Measurements from ENCODE around the gene TMEM260.

The TMEM260 gene

GRCh38 chr14:56559182-56559581, 20.4 kb upstream of the TMEM260 start:
- Histone ChIP-seq H3K4me2 (ENCODE audit: low read depth, low read length, poor library complexity, severe bottlenecking) (no peak overlapping the region), H3K9me3 (ENCODE audit: insufficient read depth, low read depth, low read length) (no peaks in the 10 kb centered on the region), H3K79me2 (ENCODE audit: insufficient read depth, low read length) (no peaks in the 10 kb centered on the region), H3K9me2 (replicated peaks; ENCODE audit: low read depth, low read length) (no peaks in the 10 kb centered on the region), H2AFZ (ENCODE audit: low read length) (no peak overlapping the region), H3F3A (ENCODE audit: low read depth) (no peaks in the 10 kb centered on the region), H3K36me3 (ENCODE audit: insufficient read depth, low read length) (no peaks in the 10 kb centered on the region), H3K4me3 (ENCODE audit: low read length, poor library complexity, severe bottlenecking) (no peak overlapping the region), H4K20me1 (ENCODE audit: insufficient read depth, low read length, poor library complexity, severe bottlenecking) (no peaks in the 10 kb centered on the region), H3K27me3 (ENCODE audit: insufficient read depth, low read length, poor library complexity, severe bottlenecking) (no peaks in the 10 kb centered on the region), H3K4me1 (ENCODE audit: insufficient read depth, low read length, poor library complexity, severe bottlenecking) (no peaks in the 10 kb centered on the region), H3K9ac (ENCODE audit: low read depth, low read length, poor library complexity, severe bottlenecking) (no peak overlapping the region)
- no peak for TF ChIP-seq EZH2phosphoT487 (IDR thresholded peaks at IDR 0.05; ENCODE audit: borderline replicate concordance)
- TF ChIP-seq CTCF (conservative IDR thresholded peaks at IDR 0.05; ENCODE audit: low read length) = no peak

- TF ChIP-seq EZH2phosphoT487 (IDR thresholded peaks at IDR 0.05; ENCODE audit: borderline replicate concordance) (no peak), CTCF (conservative IDR thresholded peaks at IDR 0.05; ENCODE audit: low read length) (no peak)
- Histone ChIP-seq H3K4me2 (ENCODE audit: low read depth, low read length, poor library complexity, severe bottlenecking) (no peak overlapping the region), H3K9me2 (replicated peaks; ENCODE audit: low read depth, low read length) (no peaks in the 10 kb centered on the region; the same call in 1 of the 2 replicates), H3K79me2 (ENCODE audit: insufficient read depth, low read length) (no peaks in the 10 kb centered on the region), H3K4me1 (ENCODE audit: insufficient read depth, low read length, poor library complexity, severe bottlenecking) (no peaks in the 10 kb centered on the region), H2AFZ (ENCODE audit: low read length) (no peak overlapping the region), H3K9ac (ENCODE audit: low read depth, low read length, poor library complexity, severe bottlenecking) (no peak overlapping the region), H3F3A (ENCODE audit: low read depth) (no peaks in the 10 kb centered on the region), H3K36me3 (ENCODE audit: insufficient read depth, low read length) (no peaks in the 10 kb centered on the region), H3K4me3 (ENCODE audit: low read length, poor library complexity, severe bottlenecking) (no peak overlapping the region), H3K9me3 (ENCODE audit: insufficient read depth, low read depth, low read length) (no peaks in the 10 kb centered on the region), H3K27me3 (ENCODE audit: insufficient read depth, low read length, poor library complexity, severe bottlenecking) (peaks cover 7% of the 10 kb centered on the region), H4K20me1 (ENCODE audit: insufficient read depth, low read length, poor library complexity, severe bottlenecking) (no peaks in the 10 kb centered on the region)
Observed at GRCh38 chr14:56561606-56562005, 18.0 kb upstream of the TMEM260 start.

- Histone ChIP-seq H3K79me2 (ENCODE audit: insufficient read depth, low read length) (no peaks in the 10 kb centered on the region), H3K36me3 (ENCODE audit: insufficient read depth, low read length) (no peaks in the 10 kb centered on the region), H3K4me3 (ENCODE audit: low read length, poor library complexity, severe bottlenecking) (no peak overlapping the region), H3K9ac (ENCODE audit: low read depth, low read length, poor library complexity, severe bottlenecking) (no peak overlapping the region), H3K4me2 (ENCODE audit: low read depth, low read length, poor library complexity, severe bottlenecking) (no peak overlapping the region), H3K27me3 (ENCODE audit: insufficient read depth, low read length, poor library complexity, severe bottlenecking) (peaks cover 7% of the 10 kb centered on the region), H3K9me3 (ENCODE audit: insufficient read depth, low read depth, low read length) (no peaks in the 10 kb centered on the region), H2AFZ (ENCODE audit: low read length) (no peak overlapping the region), H3K4me1 (ENCODE audit: insufficient read depth, low read length, poor library complexity, severe bottlenecking) (no peaks in the 10 kb centered on the region), H3K9me2 (replicated peaks; ENCODE audit: low read depth, low read length) (no peaks in the 10 kb centered on the region; the same call in 1 of the 2 replicates), H3F3A (ENCODE audit: low read depth) (no peaks in the 10 kb centered on the region), H4K20me1 (ENCODE audit: insufficient read depth, low read length, poor library complexity, severe bottlenecking) (no peaks in the 10 kb centered on the region)
- TF ChIP-seq CTCF (conservative IDR thresholded peaks at IDR 0.05; ENCODE audit: low read length) (no peak), EZH2phosphoT487 (IDR thresholded peaks at IDR 0.05; ENCODE audit: borderline replicate concordance) (no peak)
Observed at GRCh38 chr14:56562883-56563282, 16.7 kb upstream of the TMEM260 start.
